Measurements from ENCODE around the gene STXBP2. TPM values are rescaled to one million over a fixed set of nuclear protein-coding genes. Genes with fewer than 3 reads are reported as not detected.

Gene STXBP2
- total RNA-seq, 4 donors from 2014 or later = 7.2 to 14.4 (median 11.7) TPM

- Histone ChIP-seq H3K4me1 (no peaks in the 10 kb centered on the region), H3K4me3 (no peak overlapping the region), H3K27ac (replicated peaks in 1 of 4) (no peak overlapping the region), H3K36me3 (no peaks in the 10 kb centered on the region), H3K9me3 (no peaks in the 10 kb centered on the region), H3K27me3 (peaks cover 0 to 58% (median 0%) of the 10 kb centered on the region in 4 donors)
- intact Hi-C loops (cut with DNase I) = no loop called here
- TF ChIP-seq CTCF (IDR thresholded peaks at IDR 0.05) (no peak), EP300 (IDR thresholded peaks at IDR 0.05) (no peak), POLR2AphosphoS5 (IDR thresholded peaks at IDR 0.05) (no peak), POLR2A (IDR thresholded peaks at IDR 0.05; ENCODE audit: low read depth) (no peak)
- WGBS = 74% methylated on average over 10 of the region's 10 CpGs
- no peak for DNase-seq (ENCODE audit: extremely low spot score)
Observed at GRCh38 chr19:7607212-7607873, 29.6 kb upstream of the STXBP2 start.

GRCh38 chr19:7607874-7608560 is 28.9 kb upstream of the STXBP2 start:
- intact Hi-C loops (cut with DNase I) = no loop called here
- WGBS = 92% methylated on average over 11 of the region's 25 CpGs
- TF ChIP-seq EP300 (IDR thresholded peaks at IDR 0.05) (no peak), CTCF (IDR thresholded peaks at IDR 0.05) (no peak), POLR2AphosphoS5 (IDR thresholded peaks at IDR 0.05) (no peak), POLR2A (IDR thresholded peaks at IDR 0.05; ENCODE audit: low read depth) (no peak)
- Histone ChIP-seq H3K36me3 (no peaks in the 10 kb centered on the region), H3K4me1 (no peaks in the 10 kb centered on the region), H3K4me3 (no peak overlapping the region), H3K27me3 (peaks cover 0 to 51% (median 0%) of the 10 kb centered on the region in 4 donors), H3K9me3 (no peaks in the 10 kb centered on the region), H3K27ac (replicated peaks in 1 of 4) (no peak overlapping the region)
- no peak for DNase-seq (ENCODE audit: extremely low spot score)

- Histone ChIP-seq H3K36me3 (no peaks in the 10 kb centered on the region), H3K4me1 (no peaks in the 10 kb centered on the region), H3K27me3 (peaks cover 0 to 24% (median 0%) of the 10 kb centered on the region in 4 donors), H3K4me3 (no peak overlapping the region), H3K27ac (replicated peaks in 1 of 4) (no peak overlapping the region), H3K9me3 (no peaks in the 10 kb centered on the region)
- WGBS = 85% methylated on average over 25 of the region's 31 CpGs
- intact Hi-C loops (cut with DNase I) = no loop called here
- DNase-seq (ENCODE audit: extremely low spot score) = no peak
- TF ChIP-seq POLR2A (IDR thresholded peaks at IDR 0.05; ENCODE audit: low read depth) (no peak), POLR2AphosphoS5 (IDR thresholded peaks at IDR 0.05) (no peak), CTCF (IDR thresholded peaks at IDR 0.05) (no peak), EP300 (IDR thresholded peaks at IDR 0.05) (no peak)
Observed at GRCh38 chr19:7610491-7611240, 26.2 kb upstream of the STXBP2 start.

- Histone ChIP-seq H3K9me3 (no peaks in the 10 kb centered on the region), H3K27ac (replicated peaks in 1 of 4) (no peak overlapping the region), H3K36me3 (no peaks in the 10 kb centered on the region), H3K4me3 (no peak overlapping the region), H3K27me3 (peaks cover 0 to 14% (median 0%) of the 10 kb centered on the region in 4 donors), H3K4me1 (no peaks in the 10 kb centered on the region)
- TF ChIP-seq CTCF (IDR thresholded peaks at IDR 0.05) (no peak), EP300 (IDR thresholded peaks at IDR 0.05) (no peak), POLR2A (IDR thresholded peaks at IDR 0.05; ENCODE audit: low read depth) (no peak), POLR2AphosphoS5 (IDR thresholded peaks at IDR 0.05) (no peak)
- no peak for DNase-seq (ENCODE audit: extremely low spot score)
- 89% methylated on average over 14 of the region's 41 CpGs for WGBS
- intact Hi-C loops (cut with DNase I) = no loop called here
Observed at GRCh38 chr19:7611541-7612279, 25.2 kb upstream of the STXBP2 start.

Data from esophagus muscularis mucosa (tissue), 4 donors.